GM19035 (cell line): ENCODE measurements around the gene RCC1.
A peak's percentile ranks its signal among the peaks of the same experiment; 100 is the strongest.
"Not testable (repeated sequence)": the region's sequence is repeated elsewhere in the genome, so short reads cannot be mapped to it uniquely, and the experiment has no call there.

ENCODE experiments used
- ATAC-seq: cut with Tn5 transposase; IDR thresholded peaks from one replicate; pipeline ENCODE4 v1.9.1; 2021; ENCODE audit not compliant: unreplicated experiment

Gene RCC1

DNA sequence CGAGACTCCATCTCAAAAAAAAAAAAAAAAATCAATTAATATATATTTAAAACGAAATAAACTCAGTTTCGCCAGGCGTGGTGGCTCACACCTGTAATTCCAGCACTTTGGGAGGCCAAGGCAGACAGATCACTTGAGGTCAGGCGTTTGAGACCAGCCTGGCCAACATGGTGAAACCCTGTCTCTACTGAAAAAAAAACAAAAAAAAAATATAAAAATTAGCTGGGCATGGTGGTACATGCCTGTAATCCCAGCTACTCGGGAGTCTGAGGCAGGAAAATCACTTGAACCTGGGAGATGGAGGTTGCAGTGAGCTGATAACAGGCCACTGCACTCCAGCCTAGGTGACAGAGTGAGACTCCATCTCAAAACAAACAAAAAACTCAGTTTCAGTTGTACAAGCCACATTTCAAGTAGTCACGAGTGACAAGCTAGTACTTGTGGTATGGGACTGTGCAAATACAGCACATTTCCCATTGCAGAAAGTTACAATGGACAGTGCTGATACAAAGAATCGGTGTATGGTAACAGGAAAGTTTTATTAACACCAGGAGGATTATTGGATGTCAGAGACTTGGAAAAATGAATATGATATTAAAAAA is 35.7 kb downstream of the RCC1 start:
- ATAC-seq, result not testable (repeated sequence)

DNA sequence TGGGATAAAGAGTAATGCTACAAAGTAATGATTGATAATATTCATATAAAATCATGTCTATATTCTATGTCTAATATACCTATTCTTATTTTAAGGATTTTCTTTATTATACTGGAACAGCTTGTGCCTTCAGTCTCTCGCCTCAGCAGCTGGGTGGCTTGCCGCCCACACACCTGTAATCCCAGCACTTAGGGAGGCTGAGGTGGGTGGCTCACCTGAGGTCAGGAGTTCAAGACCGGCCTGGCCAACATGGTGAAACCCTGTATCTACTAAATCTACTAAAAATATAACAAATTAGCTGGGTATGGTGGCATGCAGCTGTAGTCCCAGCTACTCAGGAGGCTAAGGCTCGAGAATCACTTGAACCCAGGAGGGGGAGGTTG is 39.4 kb downstream of the RCC1 start:
- no peak for ATAC-seq

DNA sequence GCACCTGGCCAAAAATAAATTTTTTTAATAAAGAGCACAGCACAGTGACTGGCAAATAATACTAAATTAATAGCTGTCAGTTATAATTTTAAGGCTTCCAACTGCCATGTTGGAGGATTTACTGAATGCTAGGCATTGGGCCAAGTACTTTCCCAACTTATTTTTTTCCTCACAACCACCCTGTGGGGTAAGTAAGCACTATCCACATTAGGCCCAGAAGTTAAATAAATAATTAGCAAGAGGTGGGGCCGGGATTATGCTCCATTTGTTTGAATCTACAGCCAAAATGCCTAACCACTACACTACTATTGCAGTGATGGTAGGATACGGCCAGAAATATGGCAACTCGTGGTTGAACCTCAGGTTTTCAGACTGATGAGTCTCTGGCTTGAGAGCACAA is 42.5 kb downstream of the RCC1 start:
- ATAC-seq, result no peak

DNA sequence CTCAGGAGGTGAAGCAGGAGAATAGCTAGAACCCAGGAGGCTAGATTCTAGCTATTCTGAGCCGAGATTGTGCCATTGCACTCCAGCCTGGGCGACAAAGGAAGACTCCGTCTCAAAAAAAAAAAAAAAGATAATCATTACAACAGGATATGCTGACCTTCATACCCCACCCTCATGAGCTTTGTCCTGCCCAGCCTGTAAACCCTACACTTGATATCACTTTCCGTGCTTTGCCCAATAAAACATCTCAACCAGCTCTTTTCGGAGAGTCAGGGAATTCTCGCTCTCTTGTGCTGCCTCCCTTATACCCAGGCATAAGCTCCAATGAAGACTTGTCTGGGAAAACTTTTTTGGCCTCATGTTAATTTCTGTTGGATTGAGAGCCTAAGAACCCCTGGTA is 45.5 kb downstream of the RCC1 start:
- no peak for ATAC-seq

DNA sequence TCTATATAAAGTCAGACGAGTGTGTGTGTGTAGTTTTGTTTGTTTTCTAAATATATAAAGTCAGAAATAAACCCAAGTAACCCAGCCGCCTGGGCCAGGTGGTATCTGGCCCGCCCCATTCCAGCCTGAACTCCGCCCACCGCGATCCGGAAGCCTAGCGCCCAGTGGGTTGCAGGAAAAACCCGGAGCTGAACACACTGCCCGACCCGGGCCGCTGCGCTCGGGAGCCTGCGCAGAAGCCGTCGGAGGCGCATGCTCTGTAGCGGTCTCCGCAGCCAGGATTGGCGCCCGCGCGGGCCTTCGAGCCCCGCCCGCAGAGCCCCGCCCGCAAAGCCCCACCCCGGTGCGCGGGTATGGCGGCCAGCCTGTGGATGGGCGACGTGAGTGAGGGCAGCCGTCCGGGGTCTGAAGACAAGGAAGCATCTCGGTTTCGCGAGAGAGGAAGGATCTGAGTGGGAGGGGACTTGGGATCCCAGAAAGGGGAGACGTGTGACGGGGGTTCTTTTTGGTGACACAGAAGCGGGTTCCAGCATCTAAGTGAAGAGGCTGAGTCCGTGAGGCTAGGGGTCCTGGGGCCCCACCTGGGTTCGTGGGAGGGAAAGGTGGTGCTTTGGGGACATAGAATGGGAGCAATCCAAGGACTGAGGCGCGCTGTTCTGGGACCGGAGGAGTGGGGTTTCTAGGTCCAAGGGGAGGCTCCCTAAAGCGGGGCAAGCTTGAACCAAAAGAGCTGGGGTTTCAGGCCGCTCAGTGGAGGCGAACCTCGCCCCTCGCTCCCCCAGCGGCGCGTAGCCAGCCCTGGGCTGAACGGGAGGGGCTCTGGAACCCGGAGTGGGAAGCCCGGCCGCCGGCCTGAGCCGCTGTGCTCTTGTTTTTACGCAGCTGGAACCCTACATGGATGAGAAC is 47.2 kb downstream of the RCC1 start, which contains the start of gene TRNAU1AP:
Gene TRNAU1AP (plus strand): TSS at position 328 of the 906 bp plus-strand sequence. CDS start 26 bp downstream, at position 354.
- ATAC-seq, result peak; percentile 92

DNA sequence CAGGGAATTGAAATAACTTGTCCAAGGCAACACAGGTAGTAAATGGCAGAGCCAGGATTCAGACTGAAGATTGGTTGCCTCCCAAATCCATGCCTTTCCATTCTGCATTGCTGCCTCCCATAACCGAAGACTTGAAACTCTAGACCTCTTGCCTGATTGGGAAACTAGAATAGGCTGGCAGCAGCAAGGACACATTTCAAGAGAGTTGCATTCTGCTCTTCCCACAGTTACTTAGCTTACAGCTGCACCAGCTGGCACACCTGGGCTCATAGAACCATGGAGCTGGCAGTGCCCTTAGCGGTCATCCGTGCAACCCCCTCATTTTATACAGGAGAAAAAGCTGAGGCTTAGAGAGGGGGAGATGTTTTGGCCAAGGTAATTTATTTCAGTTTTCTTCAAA is 55.0 kb downstream of the RCC1 start:
- no peak for ATAC-seq

DNA sequence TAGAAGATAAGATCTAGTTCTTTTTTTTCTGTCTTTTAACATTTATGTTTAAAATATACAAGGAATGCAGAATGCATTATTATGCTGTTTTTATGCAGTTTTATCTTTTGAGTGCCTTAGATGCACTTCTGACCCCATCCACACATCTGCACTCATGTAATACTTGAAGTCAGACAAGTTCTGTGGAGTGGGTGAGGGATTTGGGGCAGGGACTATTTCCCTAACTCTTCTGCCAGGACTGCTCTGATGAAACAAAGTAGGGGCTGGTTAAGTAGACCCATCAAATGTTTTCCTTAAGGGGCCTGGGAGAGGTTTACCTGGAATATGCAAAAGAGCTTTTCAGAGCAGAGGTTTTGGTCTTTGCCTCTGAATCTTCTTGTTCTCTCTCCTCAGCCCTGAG is 58.5 kb downstream of the RCC1 start:
- no peak for ATAC-seq

DNA sequence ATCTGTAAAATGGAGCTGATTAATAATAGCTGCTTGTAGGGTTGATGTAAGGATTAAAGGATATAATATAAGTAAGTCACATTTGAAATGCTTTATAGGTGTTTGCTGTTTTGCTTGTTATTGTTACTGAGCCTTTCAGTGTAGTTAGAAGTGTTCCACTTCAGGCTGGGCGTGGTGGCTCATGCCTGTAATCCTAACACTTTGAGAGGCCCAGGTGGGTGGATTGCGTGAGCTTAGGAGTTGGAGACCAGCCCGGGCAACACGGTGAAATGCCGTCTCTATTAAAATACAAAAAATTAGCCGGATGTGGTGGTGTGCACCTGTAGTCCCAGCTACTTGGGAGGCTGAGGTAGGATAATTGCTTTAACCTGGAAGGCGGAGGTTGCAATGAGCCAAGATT is 59.2 kb downstream of the RCC1 start:
- ATAC-seq, result no peak

DNA sequence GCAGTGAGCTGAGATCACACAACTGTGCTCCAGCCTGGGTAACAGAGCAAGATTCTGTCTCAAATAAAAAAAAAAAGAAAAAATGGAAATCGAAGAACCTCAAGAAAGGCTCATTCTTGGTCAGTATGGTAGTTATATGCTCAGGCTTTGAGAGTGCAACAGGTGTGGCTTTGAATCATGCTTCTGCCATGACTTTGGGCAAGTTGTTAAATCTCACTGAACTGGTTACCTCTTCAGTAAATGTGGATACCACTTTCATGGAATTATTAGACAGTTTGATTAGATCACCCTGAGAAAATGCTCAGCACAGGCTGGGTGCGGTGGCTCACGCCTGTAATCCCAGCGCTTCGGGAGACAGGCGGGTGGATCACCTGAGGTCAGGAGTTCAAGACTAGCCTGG is 59.9 kb downstream of the RCC1 start:
- ATAC-seq, result no peak

DNA sequence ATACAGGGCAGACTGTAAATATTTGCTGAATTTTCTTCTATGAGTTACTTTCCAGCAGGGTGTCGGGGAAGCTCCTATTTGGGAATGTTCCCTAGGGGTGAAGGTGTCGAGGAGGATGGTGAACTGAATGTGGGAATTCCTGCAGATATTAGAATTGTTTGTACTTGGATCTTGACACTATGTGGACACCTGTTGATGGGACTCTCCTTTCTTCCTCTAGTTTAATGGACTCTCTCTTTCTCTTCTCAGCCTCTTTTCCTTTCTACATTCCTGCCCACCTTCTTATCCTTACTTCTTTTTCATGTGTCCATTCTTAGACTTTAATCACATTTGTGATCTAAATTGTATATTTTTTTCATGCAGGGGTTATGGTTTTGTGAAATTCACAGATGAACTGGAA is 61.1 kb downstream of the RCC1 start:
- no peak for ATAC-seq

DNA sequence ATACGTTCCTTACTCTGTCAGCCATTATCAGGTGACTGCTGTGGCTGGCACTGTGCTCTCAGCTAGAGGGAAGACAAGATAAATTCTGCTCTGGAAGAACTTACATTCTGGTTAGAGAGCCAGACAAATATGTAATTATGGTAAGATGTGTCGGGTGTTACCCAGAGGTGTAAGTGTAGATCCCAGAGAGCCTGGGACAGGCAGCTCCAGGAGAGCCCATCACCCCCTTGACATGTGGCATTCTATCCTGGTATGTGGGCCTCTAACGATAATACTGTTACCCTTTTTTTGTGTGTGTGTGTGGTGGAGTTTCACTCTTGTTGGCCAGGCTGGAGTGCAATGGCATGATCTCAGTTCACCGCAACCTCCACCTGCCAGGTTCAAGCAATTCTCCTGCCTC is 66.1 kb downstream of the RCC1 start:
- ATAC-seq, result no peak

DNA sequence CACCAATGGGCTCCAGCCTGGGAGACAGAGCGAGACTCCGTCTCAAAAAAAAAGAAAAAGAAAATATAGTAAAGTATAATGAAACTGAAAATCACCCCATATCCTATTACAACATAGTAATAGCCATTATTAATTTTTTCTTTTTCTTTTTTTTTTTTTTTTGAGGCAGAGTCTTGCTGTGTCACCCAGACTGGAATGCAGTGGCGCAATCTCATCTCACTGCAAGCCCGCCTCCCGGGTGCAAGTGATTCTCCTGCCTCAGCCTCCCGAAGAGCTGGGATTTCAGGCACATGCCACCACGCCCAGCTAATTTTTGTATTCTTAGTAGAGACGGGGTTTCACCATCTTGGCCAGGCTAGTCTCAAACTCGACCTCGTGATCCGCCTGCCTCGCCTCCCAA is 67.0 kb downstream of the RCC1 start:
- ATAC-seq, result not testable (repeated sequence)

DNA sequence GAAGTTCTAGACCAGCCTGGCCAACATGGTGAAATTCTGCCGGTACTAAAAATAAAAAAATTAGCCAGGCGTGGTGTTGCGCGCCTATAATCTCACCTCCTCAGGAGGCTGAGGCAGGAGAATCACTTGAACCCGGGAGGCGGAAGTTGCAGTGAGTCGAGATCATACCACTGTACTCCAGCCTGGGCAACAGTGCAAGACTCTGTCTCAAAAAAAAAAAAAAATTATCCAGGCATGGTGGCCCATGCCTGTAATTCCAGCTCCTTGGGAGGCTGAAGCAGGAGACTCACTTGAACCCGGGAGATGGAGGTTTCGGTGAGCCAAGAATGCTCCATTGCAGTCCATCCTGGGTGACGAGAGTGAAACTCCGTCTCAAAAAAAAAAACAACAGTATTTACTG is 67.7 kb downstream of the RCC1 start:
- no peak for ATAC-seq

DNA sequence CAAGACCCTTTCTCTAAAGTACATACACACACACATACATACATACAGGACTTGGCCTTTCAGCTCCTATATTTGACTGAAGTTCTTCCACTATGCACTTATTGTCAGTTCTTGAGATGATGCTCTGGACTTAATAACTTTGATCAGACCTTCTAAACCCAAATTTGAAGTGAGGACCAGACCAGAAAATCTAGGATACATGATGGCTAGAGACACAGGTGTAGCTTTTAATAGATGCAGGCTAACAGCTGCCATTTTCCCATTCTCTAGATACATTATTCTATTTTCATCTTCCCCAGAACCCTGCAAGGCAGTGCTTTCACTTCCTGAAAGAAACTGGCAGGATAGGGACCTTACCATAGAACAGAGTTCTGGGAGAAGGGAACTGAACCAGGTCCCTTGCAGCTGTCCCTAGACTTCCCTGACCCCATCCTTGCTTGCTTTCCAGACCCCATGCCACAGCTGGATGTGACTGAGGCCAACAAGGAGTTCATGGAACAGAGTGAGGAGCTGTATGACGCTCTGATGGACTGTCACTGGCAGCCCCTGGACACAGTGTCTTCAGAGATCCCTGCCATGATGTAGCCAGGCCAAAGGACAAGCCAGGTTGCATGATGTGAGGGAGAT is 71.3 kb downstream of the RCC1 start:
- no peak for ATAC-seq

DNA sequence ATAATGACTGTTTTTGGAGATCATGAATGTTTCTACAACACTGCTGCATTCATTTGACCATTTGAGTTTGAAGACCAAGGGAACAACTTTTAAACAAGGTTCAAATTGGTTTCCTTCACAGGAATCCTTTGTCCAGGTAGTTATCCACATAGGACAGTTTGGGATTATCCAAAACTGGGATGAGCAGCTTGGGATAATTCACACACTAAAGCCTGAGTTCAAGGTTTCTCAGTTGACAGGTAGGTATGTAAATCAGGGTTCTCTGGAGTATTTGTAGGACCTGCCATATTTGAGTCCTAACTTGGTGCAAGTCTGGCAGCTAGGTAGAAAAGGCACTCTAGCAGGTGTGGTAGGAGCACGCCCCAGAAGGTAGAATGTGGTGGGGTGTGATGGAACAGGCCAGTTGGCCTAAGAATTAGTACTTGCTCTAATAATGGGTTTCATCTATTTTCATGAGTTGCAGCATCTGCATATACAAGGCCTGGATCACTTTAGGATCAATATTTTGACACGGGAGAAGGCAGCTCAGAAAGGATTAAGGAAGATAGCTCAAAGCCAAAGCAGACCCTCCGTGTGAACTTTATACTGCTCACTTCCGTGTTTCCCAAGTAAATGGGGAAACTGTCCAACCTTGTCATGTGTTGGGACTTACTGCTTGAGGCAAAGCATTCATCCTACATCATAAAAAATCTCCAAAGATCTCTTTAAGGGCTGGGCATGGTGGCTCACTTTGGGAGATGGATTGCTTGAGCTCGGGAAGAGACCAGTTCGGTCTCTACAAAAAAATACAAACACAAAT is 72.1 kb downstream of the RCC1 start:
- no peak for ATAC-seq

DNA sequence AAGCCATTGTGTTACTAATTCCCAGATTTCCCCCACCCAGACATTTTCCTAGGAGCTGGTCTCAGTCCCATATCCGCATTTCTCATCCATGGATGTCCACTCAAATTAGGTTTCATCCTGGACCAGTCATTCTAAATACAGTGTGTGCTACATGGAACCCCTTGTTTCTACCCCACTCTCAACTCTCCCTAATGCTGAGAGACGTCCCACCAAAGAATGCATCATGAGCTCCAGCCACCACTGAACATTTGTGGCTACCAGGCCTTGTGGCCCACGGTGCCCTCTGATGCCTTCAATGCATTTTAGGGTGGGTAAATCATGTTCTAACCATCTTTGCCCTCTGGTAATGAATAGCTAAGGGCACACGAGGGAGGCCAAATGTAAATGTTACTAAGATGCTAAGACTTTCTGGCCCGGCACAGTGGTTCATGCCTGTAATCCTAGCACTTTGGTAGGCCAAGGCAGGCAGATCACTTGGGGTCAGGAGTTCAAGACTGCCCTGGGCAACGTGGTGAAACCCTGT is 72.9 kb downstream of the RCC1 start:
- no peak for ATAC-seq

DNA sequence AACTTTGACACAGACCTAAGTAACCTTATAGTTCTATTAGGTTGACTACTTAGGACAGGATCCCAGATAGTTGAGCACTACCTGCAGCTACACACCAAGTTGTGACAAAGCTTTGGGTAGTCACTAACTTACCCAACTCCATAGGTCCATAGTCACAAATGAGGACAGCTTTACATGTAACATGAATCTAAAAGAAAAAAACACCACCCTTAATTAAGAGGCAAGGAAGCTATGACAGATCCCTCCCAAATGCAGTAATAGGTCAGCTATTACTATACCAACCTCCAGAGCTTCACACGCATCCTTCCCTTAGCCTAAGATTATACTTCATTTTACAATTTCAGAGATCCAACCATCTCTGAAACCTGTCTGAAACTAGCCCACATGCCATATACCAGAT is 73.6 kb downstream of the RCC1 start:
- ATAC-seq, result no peak

DNA sequence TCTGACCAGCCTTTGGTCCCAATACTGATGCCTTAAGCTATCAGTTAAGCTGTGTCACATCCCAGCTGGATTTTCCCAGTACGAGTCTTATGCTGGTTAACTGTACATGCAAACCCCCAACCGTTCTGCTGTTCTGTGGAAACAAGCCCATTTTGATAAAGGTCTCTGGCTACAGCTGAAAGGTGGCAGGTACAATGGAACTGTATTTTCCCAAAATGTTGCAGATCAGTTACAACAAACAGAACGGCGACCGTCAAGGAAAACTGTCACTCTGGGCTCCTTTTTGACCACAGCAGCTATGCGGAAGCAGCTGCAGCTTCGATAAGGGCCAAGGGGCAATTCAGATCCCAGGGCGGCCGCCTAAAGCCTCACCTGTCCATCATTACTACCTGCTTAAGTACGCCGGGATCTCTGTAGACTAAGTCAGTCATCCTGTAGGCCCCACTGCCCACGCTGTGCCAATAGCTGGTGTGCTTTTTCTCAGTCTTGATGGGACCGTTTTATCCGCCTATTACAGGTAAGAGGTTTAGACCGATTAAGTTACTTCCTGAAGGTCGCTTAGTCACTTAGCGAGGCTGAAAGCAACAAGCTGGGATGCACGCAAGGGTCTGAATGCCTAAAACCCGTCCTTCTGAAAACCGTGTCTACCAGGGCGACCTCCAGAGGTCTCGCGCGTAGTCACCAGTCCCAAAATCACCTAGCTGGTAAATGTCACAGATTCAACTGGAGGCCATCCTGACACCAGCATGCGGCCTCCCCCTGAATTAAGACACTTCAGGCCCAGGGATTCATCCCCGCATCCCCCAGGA is 75.1 kb downstream of the RCC1 start:
- ATAC-seq, result peak; percentile 20

DNA sequence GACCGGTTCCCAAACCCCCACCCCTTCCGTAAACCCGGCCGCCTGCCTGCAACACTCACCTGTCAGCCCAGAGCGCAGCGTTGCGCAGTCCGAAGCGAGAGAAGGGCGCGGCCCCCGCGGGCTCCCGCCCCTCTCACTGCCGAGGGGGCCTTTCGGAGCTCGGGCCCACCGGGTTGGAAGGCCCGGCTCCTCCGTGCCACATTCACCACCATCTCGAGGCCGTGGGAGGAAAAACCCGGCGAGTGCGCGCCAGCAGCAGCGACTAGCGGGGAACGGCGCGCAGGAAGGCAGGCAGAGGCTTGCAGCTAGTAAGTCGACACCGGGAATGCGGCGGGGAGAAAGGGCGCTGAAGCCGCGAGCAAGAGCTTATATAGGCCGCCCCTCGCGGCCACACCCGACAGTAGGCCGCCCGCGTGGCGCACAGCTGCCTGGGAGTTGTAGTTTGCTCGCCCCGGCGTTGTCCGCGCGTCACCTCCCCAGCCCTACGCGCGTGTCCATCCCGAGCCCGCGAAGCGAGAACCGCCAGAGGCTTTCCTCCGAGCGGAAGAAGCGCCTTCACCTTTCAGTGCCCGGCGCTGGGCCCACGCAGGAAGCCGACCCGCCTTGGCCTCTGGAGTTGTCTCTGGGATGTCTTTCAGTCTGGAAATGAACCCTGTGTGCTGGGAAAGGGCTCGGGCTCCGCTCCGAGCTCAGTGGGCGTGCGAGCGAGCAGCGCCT is 75.8 kb downstream of the RCC1 start:
- ATAC-seq, result peak; percentile 88

DNA sequence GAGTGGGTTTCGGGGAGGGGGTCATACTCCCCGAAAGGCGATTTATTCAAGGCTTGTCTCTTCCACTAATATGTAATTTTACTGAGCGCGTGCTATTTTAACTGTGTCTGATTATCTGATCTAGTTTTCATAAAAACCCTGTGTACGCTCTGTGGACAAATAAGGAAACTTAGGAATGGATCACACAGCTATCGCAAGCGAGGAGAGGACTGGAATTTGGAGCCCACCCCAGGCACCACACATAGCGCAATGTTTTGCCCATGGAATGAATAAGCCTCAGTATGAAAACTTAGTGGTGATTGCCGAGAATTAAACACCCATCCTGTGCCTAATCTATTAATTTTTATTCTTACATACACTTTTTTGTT is 76.4 kb downstream of the RCC1 start:
- ATAC-seq, result no peak
